Chondrocyte (in vitro differentiated cells): ENCODE results near the gene ABCC11. TPM values are rescaled to one million over a fixed set of nuclear protein-coding genes. Genes with fewer than 3 reads are reported as not detected.

Experiments
- DNase-seq: peaks from one replicate; pipeline ENCODE4 v3.0.0; 2021; ENCODE audit warnings: mixed read lengths, low spot score
- H3K27ac Mint-ChIP-seq: one replicate; pipeline ENCODE4 v1.8.0; 2021; ENCODE audit warnings: mild to moderate bottlenecking, moderate library complexity, mixed read lengths; ENCODE audit not compliant: unreplicated experiment
- H3K27me3 Mint-ChIP-seq: 2 replicates; pipeline ENCODE4 v1.8.0; 2021; ENCODE audit warnings: low read depth, mixed read lengths
- H3K36me3 Mint-ChIP-seq: 2 replicates; pipeline ENCODE4 v1.8.0; 2021; ENCODE audit warnings: low read depth, mixed read lengths
- H3K4me1 Mint-ChIP-seq: 2 replicates; pipeline ENCODE4 v1.8.0; 2021; ENCODE audit warnings: low read depth, mild to moderate bottlenecking, mixed read lengths
- H3K4me3 Mint-ChIP-seq: one replicate; pipeline ENCODE4 v1.8.0; 2021; ENCODE audit warnings: mild to moderate bottlenecking, moderate library complexity, mixed read lengths; ENCODE audit not compliant: unreplicated experiment
- H3K9me3 Mint-ChIP-seq: 2 replicates; pipeline ENCODE4 v1.8.0; 2021; ENCODE audit warnings: low read depth, mixed read lengths
- total RNA-seq: library from RNA; stranded (reverse); gene quantifications from 3 replicates; pipeline ENCODE4 v1.2.1, GENCODE V29; 2021
- TF ChIP-seq, protein P1 (sequence below): fragments of 200-600 bp; sonication (generic); IDR thresholded peaks from 2 replicates; pipeline ENCODE4 v1.5.0; 2021; ENCODE audit warnings: antibody characterized with exemption, mild to moderate bottlenecking, moderate library complexity

Gene ABCC11
- total RNA-seq, 1 donor from 2014 or later = 0.32 TPM

DNA sequence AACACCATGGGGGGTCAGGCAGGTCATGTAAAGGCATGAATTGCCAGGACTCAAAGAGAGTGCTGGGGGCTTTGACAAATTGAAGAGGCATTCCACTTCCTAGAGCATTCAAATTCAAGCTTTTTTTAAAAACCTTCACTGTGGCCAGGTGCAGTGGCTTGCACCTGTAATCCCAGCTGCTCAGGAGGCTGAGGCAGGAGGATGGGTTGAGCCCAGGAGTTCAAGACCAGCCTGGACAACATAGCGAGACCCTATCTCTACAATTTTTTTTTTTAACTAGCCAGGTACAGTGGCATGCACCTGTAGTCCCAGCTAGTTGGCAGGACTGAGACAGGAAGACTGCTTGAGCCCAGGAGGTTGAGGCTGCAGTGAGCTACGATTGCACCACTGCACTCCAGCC, 108.8 kb downstream of the ABCC11 start:
- H3K4me3 Mint-ChIP-seq = no peak overlapping the region
- H3K27me3 Mint-ChIP-seq = no peaks in the 10 kb centered on the region
- no peak for DNase-seq
- TF ChIP-seq, protein P1, sequence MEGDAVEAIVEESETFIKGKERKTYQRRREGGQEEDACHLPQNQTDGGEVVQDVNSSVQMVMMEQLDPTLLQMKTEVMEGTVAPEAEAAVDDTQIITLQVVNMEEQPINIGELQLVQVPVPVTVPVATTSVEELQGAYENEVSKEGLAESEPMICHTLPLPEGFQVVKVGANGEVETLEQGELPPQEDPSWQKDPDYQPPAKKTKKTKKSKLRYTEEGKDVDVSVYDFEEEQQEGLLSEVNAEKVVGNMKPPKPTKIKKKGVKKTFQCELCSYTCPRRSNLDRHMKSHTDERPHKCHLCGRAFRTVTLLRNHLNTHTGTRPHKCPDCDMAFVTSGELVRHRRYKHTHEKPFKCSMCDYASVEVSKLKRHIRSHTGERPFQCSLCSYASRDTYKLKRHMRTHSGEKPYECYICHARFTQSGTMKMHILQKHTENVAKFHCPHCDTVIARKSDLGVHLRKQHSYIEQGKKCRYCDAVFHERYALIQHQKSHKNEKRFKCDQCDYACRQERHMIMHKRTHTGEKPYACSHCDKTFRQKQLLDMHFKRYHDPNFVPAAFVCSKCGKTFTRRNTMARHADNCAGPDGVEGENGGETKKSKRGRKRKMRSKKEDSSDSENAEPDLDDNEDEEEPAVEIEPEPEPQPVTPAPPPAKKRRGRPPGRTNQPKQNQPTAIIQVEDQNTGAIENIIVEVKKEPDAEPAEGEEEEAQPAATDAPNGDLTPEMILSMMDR = no peak
- no peaks in the 10 kb centered on the region for H3K9me3 Mint-ChIP-seq
- H3K36me3 Mint-ChIP-seq = no peaks in the 10 kb centered on the region
- no peak overlapping the region for H3K27ac Mint-ChIP-seq
- H3K4me1 Mint-ChIP-seq = no peaks in the 10 kb centered on the region

DNA sequence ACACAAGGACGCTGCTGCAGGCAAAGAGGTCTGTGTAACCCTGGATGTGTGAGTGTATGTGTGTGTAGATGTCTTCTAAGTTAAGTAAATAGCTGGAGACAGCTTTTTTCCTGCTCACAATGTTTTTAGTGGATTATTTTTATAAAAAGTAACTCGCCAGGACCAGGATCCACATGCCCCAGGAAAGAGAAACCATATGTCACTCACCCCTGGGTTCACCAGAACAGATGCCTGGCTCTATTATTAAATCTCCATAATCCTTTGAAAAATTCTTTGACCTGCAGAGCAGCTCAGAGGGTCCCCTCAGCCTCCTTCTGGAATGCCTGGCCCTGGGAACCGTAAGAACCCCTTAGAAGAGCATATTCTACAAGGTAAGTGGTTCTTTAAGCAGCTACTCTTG, 109.5 kb downstream of the ABCC11 start:
- no peaks in the 10 kb centered on the region for H3K36me3 Mint-ChIP-seq
- H3K27ac Mint-ChIP-seq = no peak overlapping the region
- no peaks in the 10 kb centered on the region for H3K27me3 Mint-ChIP-seq
- TF ChIP-seq, protein P1 = no peak
- no peaks in the 10 kb centered on the region for H3K4me1 Mint-ChIP-seq
- H3K4me3 Mint-ChIP-seq = no peak overlapping the region
- H3K9me3 Mint-ChIP-seq = no peaks in the 10 kb centered on the region
- DNase-seq = no peak

DNA sequence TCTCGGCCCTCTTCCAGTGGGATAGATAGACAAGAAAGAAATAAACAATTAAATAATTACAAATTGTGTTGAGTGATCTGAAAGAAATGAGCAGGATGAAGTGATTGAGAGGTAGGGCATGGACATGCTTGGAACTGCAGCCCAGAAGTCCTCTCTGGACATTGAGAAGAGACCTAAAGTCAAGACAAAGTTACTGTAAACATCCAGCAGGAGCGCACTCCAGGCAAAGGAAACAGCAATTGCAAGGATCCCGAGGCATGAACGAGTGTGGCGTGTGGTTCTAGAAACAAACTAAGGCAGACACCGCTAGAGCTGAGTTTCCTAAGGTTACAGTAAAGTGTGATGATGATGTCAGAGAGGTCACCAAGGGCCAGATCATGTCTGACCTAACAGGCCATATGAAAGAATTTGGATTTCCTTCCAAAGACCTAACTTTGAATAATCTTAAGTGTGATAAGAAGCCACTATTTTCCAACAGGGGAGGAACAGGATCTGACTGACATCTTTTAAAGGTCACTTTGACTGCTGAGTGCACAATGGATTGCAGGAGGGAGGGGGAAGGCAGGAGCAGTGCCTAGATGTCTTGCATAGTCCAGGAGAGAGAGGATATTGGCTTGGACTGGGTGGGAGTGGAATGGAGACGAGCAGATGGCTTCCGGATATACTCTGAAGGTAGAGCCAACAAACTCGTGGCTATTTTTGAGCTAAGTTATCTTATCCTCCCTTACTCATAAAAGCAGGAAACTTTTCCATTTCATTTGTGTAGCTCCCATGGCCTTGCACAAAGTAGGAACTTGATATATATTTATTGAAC, 110.6 kb downstream of the ABCC11 start:
- DNase-seq = no peak
- Mint-ChIP-seq H3K4me3 (no peak overlapping the region), H3K27me3 (no peaks in the 10 kb centered on the region), H3K36me3 (no peaks in the 10 kb centered on the region), H3K4me1 (peaks cover 9% of the 10 kb centered on the region), H3K27ac (no peak overlapping the region), H3K9me3 (no peaks in the 10 kb centered on the region)
- TF ChIP-seq, protein P1 = no peak

DNA sequence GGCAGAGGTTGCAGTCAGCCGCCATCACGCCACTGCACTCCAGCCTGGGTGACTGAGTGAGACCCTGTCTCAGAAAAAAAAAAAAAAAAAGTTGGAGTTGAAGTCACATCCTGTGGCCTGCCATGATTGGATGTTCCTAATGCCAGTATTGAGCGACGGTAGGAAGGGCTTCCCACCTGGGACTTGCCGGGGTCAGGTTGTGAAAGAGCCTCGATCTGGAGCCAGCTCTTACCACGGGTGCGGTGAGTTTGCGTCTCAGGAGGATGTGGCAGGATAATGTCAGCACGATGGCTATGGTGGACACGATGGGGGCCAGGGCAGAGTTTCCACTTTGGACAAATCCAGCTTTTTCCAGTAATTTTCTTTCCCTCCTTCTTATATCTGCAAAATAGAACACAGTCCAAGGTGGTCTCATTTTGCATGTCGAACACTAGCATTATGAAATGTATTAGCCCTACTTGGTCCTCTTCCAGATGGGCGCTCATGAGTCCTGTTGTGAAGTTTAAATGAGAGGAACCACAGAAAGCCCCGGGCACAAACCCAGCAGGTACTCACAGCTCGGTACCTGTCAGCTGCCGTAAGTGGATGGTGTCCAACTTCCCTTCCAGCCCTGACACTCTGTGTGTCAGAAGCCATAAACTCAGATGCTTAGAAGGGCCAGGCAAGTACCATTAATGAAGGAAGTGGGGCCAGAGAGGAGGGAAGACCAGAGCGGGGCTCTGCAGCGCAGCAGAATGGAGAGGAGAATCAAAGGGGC, 113.7 kb downstream of the ABCC11 start:
- Mint-ChIP-seq H3K4me1 (peaks cover 19% of the 10 kb centered on the region), H3K27ac (no peak overlapping the region), H3K4me3 (no peak overlapping the region)

DNA sequence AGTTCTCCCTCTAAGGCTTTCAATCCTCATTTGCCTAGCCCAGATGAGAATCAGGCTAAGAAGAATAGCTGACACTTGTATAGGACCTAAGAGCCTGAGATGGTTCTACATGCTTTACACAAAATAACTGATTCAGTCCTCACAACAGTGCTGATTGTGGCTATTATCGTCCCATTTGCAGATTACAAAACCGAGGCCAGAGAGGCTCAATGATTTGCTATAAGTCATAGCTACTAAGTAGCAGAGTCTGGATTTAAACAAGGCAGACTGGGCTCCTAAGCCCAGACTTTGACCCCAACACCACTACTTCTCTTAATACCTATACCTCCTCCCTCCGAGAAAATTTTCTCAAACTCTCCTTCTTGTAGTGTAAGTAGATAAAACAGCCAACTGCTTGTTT, 114.6 kb downstream of the ABCC11 start:
- Mint-ChIP-seq H3K27ac (no peak overlapping the region), H3K27me3 (no peaks in the 10 kb centered on the region), H3K4me3 (no peak overlapping the region), H3K36me3 (no peaks in the 10 kb centered on the region), H3K4me1 (peaks cover 25% of the 10 kb centered on the region), H3K9me3 (no peaks in the 10 kb centered on the region)
- TF ChIP-seq, protein P1 = no peak
- no peak for DNase-seq

More for the DNA sequence above, 113.7 kb downstream of the ABCC11 start:
- TF ChIP-seq, protein P1 = no peak
- Mint-ChIP-seq H3K27me3 (no peaks in the 10 kb centered on the region), H3K36me3 (no peaks in the 10 kb centered on the region), H3K9me3 (no peaks in the 10 kb centered on the region)
- no peak for DNase-seq
